ENCODE measurements around the gene KISS1.
"Not testable (repeated sequence)": the region's sequence is repeated elsewhere in the genome, so short reads cannot be mapped to it uniquely, and the experiment has no call there.

The KISS1 gene, protein sequence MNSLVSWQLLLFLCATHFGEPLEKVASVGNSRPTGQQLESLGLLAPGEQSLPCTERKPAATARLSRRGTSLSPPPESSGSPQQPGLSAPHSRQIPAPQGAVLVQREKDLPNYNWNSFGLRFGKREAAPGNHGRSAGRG

DNA sequence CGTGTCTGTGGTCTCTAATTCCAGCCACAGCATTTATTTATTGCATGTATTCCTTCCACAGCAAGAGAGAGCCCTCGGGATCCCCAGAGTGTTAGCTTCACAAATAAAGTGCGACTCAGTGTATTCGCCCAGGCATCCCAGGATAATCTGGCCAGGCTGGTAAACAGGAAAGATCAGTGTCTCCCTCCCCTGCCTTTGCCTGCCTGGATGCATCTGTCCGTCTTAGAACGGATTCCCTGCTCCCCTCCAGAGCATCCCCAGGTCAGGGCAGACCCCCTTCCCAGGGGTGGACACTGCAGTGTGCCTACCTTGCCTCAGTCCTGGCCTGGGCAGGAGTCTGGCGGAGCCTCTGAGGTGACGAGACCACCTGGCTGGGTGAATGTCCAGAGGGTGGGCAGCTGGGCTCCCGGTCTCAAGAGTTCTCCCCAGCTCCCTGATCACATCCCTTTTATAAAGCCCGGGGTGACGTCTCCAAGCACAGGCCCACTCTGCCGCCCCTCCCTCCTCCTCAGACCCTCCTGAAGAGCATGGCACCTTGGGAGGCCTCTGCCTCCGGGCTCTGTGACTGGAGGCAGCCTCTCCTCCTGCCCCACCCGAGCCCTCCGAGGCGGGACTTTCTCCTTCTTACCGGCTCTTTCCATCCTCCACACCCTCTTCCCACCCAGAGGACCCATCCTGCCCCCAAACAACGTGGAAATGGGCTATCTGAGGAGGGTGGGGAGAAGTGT is at the start of gene KISS1:
Gene KISS1, minus strand, starts transcription at position 424 of the 728 bp plus-strand sequence. CDS start 3,615 bp downstream, outside the sequence.
- no peak for DNase-seq (ENCODE audit: low spot score)

DNA sequence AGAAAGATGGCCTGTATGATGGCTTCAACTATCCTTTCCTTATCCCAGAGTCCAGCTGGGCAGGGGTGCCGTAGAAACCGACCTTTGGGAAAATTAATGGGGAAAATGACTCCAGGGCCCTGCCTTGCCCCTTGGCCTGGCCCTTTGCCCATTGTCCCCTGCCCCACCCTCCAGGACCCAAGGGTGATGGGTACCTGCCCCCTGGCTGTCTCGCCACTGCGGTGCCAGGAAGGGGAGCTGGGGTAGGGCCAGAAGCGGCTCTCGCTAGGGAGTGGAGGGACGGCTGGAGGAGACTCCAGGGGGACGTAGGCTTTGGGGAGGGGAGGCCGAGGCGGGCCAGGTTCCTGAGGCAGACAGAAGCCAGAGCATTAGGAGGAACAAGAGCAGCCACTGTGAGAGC is 46.6 kb upstream of the KISS1 start:
- DNase-seq (ENCODE audit: low spot score) = no peak

DNA sequence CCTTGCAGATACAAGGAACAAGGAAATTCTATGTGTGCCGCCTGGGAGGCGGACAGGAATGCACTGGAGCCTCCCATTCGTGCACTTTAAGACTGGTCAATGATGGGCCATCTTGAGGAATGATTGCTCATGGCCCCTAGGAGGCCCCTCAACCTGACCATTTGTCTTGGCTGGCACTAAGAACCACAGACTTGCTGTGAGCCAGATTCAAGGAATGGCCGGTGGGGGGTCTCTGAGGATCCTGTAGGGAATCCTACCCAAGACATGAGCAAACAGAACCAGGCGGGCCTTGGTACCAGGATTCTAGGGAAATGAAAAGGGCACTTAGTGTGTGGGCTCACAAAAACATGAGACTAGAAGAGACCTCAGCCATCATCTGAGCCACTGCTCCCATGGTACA is 45.6 kb upstream of the KISS1 start:
- no peak for DNase-seq (ENCODE audit: low spot score)

DNA sequence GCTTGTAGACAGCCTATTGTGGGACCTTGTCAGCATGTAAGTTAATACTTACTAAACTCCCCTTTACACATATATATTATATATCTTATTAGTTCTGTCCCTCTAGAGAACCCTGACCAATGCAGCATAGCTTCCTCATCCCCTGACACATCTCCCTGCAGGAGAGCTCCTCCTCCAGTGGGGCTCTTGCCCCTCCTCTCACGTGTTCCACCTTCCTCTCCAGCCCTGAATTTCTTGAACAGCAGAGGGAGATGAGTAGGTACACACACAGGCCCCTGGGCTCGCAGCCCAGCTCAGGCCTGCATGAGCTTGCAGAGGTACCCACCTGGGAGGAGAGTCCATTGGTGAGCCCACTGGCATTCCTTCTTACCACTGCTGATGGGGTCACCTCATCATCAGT is 44.8 kb upstream of the KISS1 start:
- DNase-seq (ENCODE audit: low spot score) = no peak

DNA sequence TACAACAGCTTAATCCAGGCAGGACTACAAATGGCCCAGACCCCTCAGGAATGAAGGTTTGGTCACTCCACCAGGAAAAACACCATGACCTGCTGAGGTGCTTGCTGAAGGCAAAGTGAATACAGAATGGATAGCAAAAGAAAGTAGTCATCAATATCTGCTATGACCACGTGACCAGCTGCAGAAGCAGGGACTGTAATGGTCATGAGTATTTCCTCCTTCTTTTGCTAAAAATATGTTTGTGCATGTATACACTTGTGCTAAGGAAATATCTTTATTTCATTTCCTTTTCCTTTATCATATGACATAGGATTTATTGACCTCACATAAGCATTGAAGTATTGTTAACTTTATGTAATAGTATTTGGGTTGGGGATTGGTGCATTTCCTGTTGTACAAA is 43.9 kb upstream of the KISS1 start:
- DNase-seq (ENCODE audit: low spot score) = no peak

DNA sequence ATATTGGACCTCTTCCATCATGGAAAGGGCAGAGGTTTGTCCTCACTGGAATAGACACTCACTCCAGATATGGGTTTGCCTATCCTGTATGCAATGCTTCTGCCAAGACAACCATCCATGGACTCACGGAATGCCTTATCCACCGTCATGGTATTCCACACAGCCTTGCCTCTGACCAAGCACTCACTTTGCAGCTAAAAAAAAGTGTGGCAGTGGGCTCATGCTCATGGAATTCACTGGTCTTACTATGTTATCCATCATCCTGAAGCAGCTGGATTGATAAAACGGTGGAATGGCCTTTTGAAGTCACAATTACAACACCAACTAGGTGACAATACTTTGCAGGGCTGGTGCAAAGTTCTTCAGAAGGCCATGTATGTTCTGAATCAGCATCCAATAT is 43.1 kb upstream of the KISS1 start:
- DNase-seq (ENCODE audit: low spot score) = not testable (repeated sequence)

DNA sequence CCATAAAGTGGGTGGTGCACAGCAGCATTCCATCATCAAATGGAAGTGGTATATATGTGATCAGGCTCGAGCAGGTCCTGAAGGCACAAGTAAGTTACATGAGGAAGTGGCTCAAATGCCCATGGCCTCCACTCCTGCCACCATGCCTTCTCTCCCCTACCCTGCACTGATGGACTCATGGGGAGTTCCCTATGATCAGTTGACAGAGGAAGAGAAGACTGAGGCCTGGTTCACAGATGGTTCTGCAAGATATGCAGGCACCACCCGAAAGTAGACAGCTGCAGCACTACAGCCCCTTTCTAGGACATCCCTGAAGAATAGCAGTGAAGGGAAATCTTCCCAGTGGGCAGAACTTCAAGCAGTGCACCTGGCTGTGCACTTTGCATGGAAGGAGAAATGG is 42.2 kb upstream of the KISS1 start:
- not testable (repeated sequence) for DNase-seq (ENCODE audit: low spot score)

DNA sequence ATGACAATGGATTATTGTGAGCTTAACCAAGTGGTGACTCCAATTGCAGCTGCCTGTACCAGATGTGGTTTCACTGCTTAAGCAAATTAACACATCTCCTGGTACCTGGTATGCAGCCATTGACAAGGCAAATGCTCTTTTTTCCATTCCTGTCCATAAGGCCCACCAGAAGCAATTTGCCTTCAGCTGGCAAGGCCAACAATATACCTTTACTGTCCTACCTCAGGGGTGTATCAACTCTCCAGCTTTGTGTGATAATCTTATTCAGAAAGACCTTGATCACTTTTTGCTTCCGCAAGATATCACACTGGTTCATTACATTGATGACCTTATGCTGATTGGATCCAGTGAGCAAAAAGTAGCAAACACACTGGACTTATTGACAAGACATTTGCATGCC is 41.2 kb upstream of the KISS1 start:
- not testable (repeated sequence) for DNase-seq (ENCODE audit: low spot score)

DNA sequence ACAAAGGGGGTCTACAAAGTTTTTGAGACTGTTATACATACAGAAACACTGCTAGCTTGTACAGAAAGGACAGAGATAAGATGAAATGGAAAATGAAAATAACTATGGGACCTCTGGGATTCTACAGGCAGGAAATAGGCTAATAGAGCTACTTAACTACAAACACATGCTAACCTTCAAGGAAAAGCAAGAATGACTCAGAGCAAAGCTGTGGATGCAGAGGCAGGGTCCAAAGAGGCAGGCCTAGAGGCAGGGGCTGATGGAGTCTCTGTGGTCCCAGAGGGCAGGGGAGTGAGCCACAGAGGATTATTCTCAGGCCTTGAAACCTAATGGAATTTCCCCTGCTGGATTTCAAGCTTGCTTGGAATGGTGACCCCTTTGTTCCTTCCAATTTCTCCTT is 36.2 kb upstream of the KISS1 start:
- no peak for DNase-seq (ENCODE audit: low spot score)

DNA sequence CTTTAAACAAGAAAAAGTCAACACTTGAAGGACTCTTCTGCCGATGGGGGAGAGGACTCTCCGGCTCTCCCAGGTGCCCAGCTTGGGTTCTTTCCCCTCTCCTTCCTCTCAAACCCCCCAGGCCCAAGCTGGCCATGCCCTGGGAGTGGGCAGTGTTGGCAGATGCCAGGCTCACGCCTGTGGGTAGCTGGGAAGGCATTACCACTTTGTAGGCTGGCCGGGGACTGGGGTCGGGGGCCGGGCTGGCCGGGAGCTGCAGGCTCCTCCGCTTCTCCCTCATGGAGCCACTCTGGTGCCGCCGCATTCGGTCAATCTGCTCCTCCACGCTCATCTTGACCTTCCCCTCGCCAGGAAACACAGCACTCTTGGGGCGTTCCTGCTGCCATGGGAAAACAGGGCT is 33.9 kb upstream of the KISS1 start:
- DNase-seq (ENCODE audit: low spot score) = no peak

DNA sequence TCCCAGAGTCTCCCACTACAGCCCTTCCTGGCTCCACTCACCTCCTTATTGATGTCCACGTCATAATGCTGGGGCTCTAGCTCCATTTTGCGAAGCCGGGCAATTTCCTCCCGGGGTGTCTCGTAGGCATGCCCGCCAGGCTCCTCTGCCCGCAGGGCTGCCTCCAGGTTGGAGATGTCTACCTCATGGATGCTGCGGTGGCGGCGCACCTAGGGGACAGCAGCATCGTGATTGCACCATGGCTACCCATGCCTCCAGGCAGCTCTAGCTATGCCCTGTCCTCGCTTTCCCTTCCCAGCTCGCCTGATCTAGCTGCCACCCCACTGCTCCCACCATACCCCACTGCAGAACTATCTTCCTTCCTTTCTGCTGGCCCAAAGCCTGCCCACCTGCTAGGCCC is 32.6 kb upstream of the KISS1 start:
- no peak for DNase-seq (ENCODE audit: low spot score)

DNA sequence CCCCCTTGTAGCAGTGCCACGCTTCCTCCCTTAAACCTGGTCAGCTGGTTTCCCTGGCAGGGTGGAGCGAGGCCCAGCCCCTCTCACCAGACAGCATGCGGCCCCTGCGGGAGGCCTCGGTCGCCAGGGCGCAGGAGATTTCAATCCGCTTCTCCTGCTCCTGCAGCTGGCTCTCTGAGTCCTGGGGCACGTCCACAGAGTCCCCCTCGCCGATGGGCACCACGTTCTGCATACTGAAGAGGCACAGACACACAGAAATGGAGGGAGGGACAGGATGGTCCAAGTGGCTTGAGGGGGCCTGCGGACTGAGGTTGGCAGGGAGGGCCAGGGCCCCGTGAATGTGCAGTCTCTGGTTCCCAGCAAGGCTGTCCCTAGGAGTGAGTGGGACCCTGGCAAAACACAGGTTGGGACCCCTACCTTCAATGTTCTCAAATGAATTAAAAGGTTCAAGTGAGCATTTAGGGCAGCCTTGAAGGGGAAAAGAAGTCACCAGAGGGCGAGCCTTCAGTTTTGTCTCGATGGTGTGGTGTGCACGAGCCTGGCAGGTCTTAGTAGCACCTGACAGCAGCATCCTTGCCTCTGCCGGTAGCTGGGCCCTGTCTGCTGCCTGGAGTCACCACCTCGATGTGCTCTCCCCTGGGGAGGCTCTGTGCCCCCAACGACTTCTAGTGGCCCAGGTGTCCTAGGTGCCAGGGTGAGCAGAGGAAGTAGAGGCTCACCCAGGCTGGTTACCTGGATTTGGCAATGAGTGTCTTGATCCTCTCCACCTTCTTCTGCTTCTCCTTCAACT is 31.9 kb upstream of the KISS1 start:
- no peak for DNase-seq (ENCODE audit: low spot score)

DNA sequence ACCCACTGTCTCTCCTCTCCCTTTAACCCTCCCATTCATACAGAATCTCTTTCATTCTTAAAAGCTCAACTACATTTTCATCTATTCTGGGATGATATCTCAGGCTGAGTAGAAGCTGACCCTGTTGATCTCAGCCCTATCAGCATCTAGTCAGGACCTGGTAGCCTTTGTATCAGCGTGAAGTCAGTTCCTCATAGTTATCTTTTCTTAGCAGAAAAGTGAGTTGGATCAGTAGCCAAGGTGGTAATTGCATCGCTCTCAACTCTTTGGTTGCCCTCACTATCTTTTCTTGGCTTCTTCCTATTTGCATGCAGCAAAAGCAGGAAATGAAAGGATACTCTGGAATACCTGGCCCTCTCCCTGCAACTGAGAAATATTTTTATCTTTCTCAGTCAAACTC is 31.1 kb upstream of the KISS1 start:
- DNase-seq (ENCODE audit: low spot score) = no peak

DNA sequence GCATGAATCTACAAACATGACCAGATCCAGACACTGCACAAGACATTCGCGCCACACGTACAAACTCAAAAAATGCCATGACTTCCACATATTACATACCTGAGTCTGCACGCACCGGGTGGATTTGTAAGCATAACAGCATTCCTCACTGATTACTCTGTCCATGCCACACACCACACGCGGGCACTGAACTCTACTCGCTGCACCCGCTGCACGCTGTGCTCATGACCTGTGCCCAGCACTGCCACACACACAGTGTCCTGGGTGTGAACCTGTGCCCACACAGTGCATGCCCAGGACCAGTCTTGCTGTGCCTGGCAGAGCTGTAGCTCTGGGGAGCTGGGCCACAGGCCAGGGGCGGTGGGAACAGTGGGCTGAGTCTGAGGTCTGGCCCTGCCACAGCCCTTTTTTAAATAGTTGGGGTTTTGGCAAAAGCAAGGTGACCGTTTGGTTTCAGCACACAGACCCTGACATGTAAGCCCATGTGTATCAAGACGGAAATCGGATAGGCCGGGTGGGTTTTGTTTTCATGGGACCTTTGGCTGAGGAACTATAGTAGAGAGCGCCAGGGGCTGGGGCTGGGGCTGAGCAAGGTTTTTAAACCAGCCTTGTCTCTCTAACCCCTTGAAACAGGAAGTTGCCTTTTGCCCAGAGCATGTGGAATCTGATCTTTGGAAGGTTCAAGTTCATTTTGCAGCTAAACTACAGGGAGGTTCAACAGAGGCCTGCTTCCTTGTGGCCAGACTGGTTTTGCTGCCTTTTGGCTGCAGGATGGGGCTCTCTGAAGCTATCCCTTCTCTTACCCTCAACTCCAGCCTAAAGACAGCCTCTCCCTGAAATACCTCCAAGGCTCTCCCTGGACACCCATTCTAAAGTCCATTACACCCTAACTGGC is 29.8 kb upstream of the KISS1 start:
- no peak for DNase-seq (ENCODE audit: low spot score)

DNA sequence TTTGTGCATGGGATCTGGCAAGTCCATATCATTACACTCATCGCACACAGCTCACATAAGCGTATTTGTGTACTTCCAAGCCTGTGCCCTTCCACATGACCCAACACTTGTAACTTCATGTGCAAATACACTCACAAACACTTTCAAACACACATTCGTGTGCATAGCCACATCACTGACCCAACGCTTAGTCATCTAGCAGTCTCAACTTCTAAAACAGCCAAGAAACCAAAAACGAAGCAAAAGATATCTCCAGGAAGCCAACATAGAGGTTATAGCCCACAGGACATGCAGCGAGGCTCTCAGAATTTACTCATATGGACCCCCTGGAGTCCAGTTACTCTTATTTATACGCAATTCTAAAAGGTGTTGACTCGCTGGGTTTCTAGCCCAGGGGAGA is 28.4 kb upstream of the KISS1 start:
- DNase-seq (ENCODE audit: low spot score) = no peak

DNA sequence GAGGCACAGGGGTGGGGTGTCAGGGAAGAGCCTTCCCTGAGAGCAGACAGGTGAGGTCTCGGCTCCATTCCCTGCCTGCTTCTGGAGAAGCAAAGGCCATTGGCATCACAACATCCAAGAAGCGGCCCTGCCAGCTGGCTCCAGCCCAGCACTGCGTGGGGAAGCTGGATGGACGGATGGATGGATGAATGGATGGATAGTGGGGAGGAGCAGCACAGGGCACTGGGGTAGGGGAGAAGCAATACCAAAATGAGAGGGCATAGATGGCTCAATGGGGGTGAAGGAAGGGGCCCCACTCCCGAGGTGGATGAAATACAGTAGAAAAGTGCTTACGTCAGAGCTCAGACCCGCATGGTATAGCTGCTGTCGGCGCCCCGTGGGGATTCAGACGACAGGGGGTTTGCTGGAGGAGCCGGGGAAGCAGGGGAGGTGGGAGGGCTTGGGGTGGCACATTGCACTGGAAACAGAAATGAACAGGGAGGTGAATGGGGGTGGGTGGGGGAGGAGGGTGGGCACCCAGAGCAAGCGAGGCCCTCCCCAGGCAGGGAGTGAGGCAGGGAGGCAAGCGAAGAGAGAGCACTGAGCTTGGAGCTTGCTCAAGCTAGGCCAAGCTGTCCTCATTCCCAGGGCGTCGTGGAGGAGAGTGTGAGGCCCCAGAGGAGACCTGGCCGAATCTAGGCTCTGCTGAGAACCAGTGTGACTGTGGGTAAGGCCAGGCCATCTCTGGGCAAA is 27.0 kb upstream of the KISS1 start:
- no peak for DNase-seq (ENCODE audit: low spot score)

DNA sequence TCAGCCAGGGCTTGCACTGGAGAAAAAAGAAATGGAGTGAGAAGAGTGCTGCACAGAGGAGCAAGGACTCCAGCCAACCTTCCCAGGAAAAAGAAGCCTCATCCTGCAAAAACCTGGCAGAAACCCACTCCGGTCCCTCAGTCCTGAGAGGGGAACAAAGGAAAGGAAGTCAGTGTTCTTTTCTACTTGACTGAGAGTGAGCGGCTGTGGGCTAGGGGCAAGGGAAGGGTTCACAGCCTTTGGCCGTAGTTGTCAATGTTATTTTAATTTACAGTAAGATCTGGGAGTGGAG is 26.4 kb upstream of the KISS1 start:
- DNase-seq (ENCODE audit: low spot score) = no peak

DNA sequence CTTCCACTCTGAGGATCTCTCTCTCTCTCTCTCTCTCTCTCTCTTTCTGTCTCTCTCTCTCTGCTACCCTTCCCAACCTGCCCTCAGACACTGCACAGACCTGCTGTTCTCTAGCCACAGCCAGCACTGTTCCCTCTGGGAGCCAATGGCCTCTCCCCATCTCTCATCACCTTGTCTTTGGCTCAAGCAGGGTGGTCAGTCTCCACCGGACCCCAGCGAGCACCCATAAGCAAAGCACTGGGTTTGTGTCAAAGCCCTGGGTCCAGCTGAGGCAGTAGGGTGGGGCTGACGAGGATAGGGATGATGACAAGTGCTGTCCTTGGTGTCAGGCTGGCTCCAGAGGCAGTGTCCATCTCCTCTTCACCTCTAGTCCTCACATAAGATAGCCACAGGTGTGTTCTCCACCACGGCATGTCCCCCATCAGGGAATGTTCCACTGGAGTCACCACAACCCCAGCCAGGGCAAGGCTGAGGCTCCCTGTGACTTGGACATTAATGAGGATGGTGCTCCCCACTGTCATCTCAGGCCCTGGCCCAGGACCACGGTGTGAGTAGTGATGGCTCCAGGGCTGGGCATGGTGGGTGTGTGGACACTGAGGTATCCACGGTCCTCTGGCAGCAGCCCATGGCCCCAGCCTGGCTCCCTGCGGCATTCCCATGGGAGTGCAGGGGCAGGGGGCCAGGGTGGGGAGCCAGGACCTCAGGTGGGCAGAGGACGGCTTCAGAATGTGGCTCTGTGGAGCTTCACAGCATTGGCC is 25.9 kb upstream of the KISS1 start:
- DNase-seq (ENCODE audit: low spot score) = no peak

DNA sequence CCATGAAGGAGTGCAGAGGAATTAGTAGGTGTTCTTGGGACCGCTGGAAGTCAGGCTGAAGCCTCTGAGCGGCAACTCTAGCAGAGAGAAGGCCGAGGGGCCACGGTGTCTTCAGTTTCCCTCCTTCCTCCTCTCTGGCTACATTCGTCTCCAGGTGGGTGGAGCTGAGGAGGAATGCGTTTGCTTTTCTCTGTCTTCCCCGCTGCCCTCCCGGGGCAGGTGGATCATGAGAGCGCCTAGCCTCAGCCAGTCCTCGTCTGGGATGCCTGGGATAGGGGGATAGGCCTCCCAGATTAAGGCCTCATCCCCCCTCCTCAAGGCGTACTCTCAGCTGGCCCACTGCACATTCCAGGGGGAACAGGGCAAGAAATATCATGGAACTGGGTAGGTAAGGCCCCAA is 25.0 kb upstream of the KISS1 start:
- no peak for DNase-seq (ENCODE audit: low spot score)

DNA sequence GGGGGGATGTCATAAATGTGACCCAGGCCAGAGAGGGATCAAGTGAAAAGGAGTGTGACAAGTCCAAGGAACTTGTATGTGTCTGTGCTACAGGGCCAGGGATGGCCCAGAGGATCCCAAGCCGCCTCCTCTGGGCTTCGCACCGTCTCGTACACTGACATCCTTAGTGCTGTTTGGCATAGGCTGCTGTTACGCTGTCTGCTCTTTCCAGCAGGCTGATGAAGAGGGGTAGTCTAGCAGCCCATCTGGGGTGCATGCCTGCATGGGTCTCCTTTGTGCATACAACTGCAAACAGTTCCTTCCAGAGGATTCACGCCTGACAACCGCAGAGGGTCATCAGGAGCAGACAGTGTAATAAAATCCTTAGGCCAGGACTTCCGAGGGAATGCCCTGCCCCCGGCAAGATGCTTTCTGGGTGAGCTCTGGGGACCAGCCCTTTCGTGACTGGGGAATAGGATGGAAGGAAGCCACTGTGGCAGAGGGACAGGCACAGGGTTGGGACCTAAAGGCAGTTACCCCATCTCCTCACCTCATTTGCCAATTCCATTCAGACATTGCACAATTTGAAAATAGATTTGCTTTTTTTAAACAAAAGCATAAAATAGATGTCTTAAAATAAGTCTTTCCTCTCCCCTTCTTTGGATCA is 23.8 kb upstream of the KISS1 start:
- DNase-seq (ENCODE audit: low spot score) = no peak

DNA sequence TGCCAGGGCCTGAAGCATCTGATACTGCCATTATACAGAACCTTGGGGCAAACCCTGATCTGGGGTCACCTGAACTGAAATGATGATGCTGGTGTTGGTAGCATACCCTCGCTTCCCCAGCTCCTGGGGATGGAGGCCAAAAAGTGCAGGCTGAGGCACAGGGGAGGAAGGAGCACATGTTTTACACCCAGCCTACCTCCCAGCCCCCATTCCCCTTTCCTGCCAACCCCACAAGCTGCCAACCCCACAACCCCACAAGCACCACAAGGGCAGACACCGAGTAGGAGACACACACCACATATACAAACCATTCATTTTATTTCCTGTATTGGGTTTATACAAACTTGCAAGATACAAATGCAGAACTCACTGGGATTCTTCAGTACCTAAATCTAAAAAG is 22.3 kb upstream of the KISS1 start:
- no peak for DNase-seq (ENCODE audit: low spot score)
